Endothelial cell of umbilical vein (primary cell): ENCODE measurements around the gene TTC3. TPM values are rescaled to one million over a fixed set of nuclear protein-coding genes. Genes with fewer than 3 reads are reported as not detected.

Experiments
- BruUV-seq: library from RNA; stranded (reverse); fragments of 400-500 nt; replicated peaks from 2 replicates; lab custom pipeline; 2021; lab: Mats Ljungman, UMichigan
- CTCF ChIA-PET: fragments of 300-600, 350-600 bp; sonication (Branson Sonifier 250); formaldehyde crosslinking; loops from one replicate; lab custom pipeline; 2021; ENCODE audit warnings: antibody characterized with exemption, inconsistent platforms; lab: Charles Lee
- POLR2A ChIA-PET: fragments of 300-600, 350-600 bp; sonication (Branson Sonifier 250); formaldehyde crosslinking; loops from one replicate; lab custom pipeline; 2021; ENCODE audit warnings: antibody characterized with exemption, inconsistent platforms; lab: Charles Lee
- DNase-seq: peaks from one replicate; pipeline ENCODE4 v3.0.0-alpha.2; 2011; ENCODE audit warnings: low read depth, low spot score
- FAIRE-seq: peaks from 2 replicates; lab custom pipeline; 2011; peaks lifted over from hg19 to GRCh38; lab: Jason Lieb, UNC
- H2AFZ ChIP-seq: 2 replicates; pipeline ENCODE4 v1.6.0; 2012; ENCODE audit warnings: low read depth, low read length, control low read depth, inconsistent platforms
- H3K27ac ChIP-seq: 2 replicates; pipeline ENCODE4 v1.5.1; 2011; ENCODE audit warnings: low read depth, mild to moderate bottlenecking, control low read depth, low read length, moderate library complexity; ENCODE audit not compliant: insufficient read depth
- H3K27me3 ChIP-seq, 2 experiments: 2 replicates each; pipeline versions ENCODE4 v1.6.0 to v1.6.1; 2011; ENCODE audit warnings: low read length in 2 of 2, mixed read lengths in 1 of 2; ENCODE audit not compliant: control insufficient read depth in 2 of 2, insufficient read depth in 2 of 2
- H3K36me3 ChIP-seq, 2 experiments: 2 replicates in 1 of 2; 3 replicates in 1 of 2; pipeline ENCODE4 v1.5.1; 2011; ENCODE audit warnings: low read length in 2 of 2, mild to moderate bottlenecking in 1 of 2, moderate library complexity in 1 of 2; ENCODE audit not compliant: control insufficient read depth in 2 of 2, insufficient read depth in 2 of 2; ENCODE audit errors: extremely low read depth in 1 of 2
- H3K4me1 ChIP-seq: 3 replicates; pipeline ENCODE4 v1.5.1; 2011; ENCODE audit warnings: mild to moderate bottlenecking, low read length; ENCODE audit not compliant: control insufficient read depth, insufficient read depth; ENCODE audit errors: extremely low read depth
- H3K4me2 ChIP-seq: 2 replicates; pipeline ENCODE4 v1.6.1; 2011; ENCODE audit warnings: low read length, control low read depth, mixed read lengths; ENCODE audit not compliant: insufficient read depth
- H3K4me3 ChIP-seq, 3 experiments: fragments of 200-600 bp in 1 of 3; sonication (generic), shearing (Covaris generic) in 1 of 3; replicated peaks in 1 of 3; 2 replicates each; pipeline ENCODE4 v1.5.1; 2011 to 2016; ENCODE audit warnings: control low read depth in 3 of 3, low read length in 3 of 3, mild to moderate bottlenecking in 2 of 3, inconsistent platforms in 1 of 3, low read depth in 1 of 3, moderate library complexity in 1 of 3; ENCODE audit not compliant: insufficient read depth in 1 of 3
- H3K79me2 ChIP-seq: 2 replicates; pipeline ENCODE4 v1.6.0; 2012; ENCODE audit warnings: low read length, inconsistent platforms; ENCODE audit not compliant: control insufficient read depth, insufficient read depth
- H3K9ac ChIP-seq: replicated peaks from 2 replicates; pipeline ENCODE3; 2011; ENCODE audit warnings: low read length, control low read depth; ENCODE audit not compliant: insufficient read depth; ENCODE audit errors: extremely low read depth
- H3K9me1 ChIP-seq: replicated peaks from 3 replicates; pipeline ENCODE4 v1.6.0; 2011; ENCODE audit warnings: mild to moderate bottlenecking, low read length; ENCODE audit not compliant: control insufficient read depth, insufficient read depth; ENCODE audit errors: extremely low read depth
- H3K9me3 ChIP-seq: replicated peaks from 2 replicates; pipeline ENCODE4 v1.5.1; 2012; ENCODE audit warnings: low read length, inconsistent platforms; ENCODE audit not compliant: control insufficient read depth, insufficient read depth
- H4K20me1 ChIP-seq: replicated peaks from 2 replicates; pipeline ENCODE3; 2011; ENCODE audit warnings: mild to moderate bottlenecking, low read length; ENCODE audit not compliant: control insufficient read depth, insufficient read depth; ENCODE audit errors: extremely low read depth
- CTCF ChIP-seq, 2 donors: IDR thresholded peaks; 1 replicate in 1 of 2; 2 replicates in 1 of 2; pipeline ENCODE4 v1.5.1; 2011; ENCODE audit warnings: low read length in 2 of 2, mild to moderate bottlenecking in 2 of 2, moderate library complexity in 2 of 2, control low read depth in 1 of 2, inconsistent platforms in 1 of 2, low read depth in 1 of 2; ENCODE audit not compliant: insufficient read depth in 1 of 2; ENCODE audit errors: extremely low read depth in 1 of 2
- EZH2 ChIP-seq: IDR thresholded peaks from 2 replicates; pipeline ENCODE4 v1.6.1; 2012; ENCODE audit warnings: borderline replicate concordance, low read depth, mild to moderate bottlenecking, moderate library complexity, low read length, inconsistent platforms; ENCODE audit not compliant: severe bottlenecking
- FOS ChIP-seq: IDR thresholded peaks from 2 replicates; pipeline ENCODE4 v1.6.1; 2011; ENCODE audit warnings: mild to moderate bottlenecking, low read length, moderate library complexity, borderline replicate concordance; ENCODE audit not compliant: insufficient read depth
- GATA2 ChIP-seq: IDR thresholded peaks from 2 replicates; pipeline ENCODE4 v1.7.0; 2011; ENCODE audit warnings: low read depth, mild to moderate bottlenecking, moderate library complexity, mixed read lengths, low read length; ENCODE audit not compliant: insufficient read length, insufficient read depth
- JUN ChIP-seq: IDR thresholded peaks from 2 replicates; pipeline ENCODE4 v1.6.1; 2011; ENCODE audit warnings: borderline replicate concordance, low read depth; ENCODE audit not compliant: insufficient read length, insufficient read depth
- MAX ChIP-seq: IDR thresholded peaks from 2 replicates; pipeline ENCODE4 v1.6.1; 2011; ENCODE audit not compliant: insufficient read depth, insufficient read length
- MYC ChIP-seq: IDR thresholded peaks from one replicate; pipeline ENCODE4 v1.6.1; 2011; ENCODE audit warnings: mild to moderate bottlenecking, low read depth, low read length
- POLR2A ChIP-seq: IDR thresholded peaks from 2 replicates; pipeline ENCODE4 v1.6.1; 2012; ENCODE audit warnings: low read depth, mild to moderate bottlenecking, control low read depth, low read length
- POLR2AphosphoS5 ChIP-seq: IDR thresholded peaks from 2 replicates; pipeline ENCODE4 v1.6.1; 2012; ENCODE audit warnings: low read depth, mild to moderate bottlenecking, control low read depth, low read length, moderate library complexity; ENCODE audit not compliant: insufficient read depth
- dilution Hi-C: fragments of 300-500 bp; cut with MboI; formaldehyde crosslinking; loops from one replicate; pipeline ENCODE4 v1.15.0; 2019; ENCODE audit warnings: low sequenced_read_pairs; ENCODE audit not compliant: extremely low pct_ligation_motif_present
- intact Hi-C: fragments of 100-400 bp; cut with micrococcal nuclease; formaldehyde crosslinking; loops from one replicate; pipeline ENCODE4 v1.10.0; 2022
- polyA plus RNA-seq, 4 experiments: library from polyadenylated mRNA; depleted of rRNA in 3 of 4; stranded (reverse) in 3 of 4; unstranded in 1 of 4; fragments of >200 nt; gene quantifications; 2 replicates each; pipeline versions ENCODE4 v1.2.1 to v1.2.3, GENCODE V29; 2011 to 2012; ENCODE audit warnings: missing spikeins in 1 of 4
- total RNA-seq: library from RNA; stranded (reverse); gene quantifications from 2 replicates; pipeline ENCODE4 v1.2.3, GENCODE V29; 2021

Gene TTC3
- total and polyA plus RNA-seq, 2 donors (not counting 3 experiments of a cell fraction or from before 2014, with no cell fraction given): 26.2 to 113 TPM

GRCh38 chr21:37199057-37199924 lies 126.2 kb downstream of the TTC3 start:
- intact Hi-C loops: no loop called here
- dilution Hi-C loops: no loop called here
- peak; percentile 53 for DNase-seq
- Histone ChIP-seq H3K36me3 (peaks cover 8 to 22% of the 10 kb centered on the region in 2 experiments), H3K27me3 (no peaks in the 10 kb centered on the region), H3K27ac (peak overlapping the region; percentile 51), H2AFZ (no peak overlapping the region), H3K9ac (no peak overlapping the region), H3K4me2 (no peak overlapping the region), H3K4me1 (no peaks in the 10 kb centered on the region), H4K20me1 (no peaks in the 10 kb centered on the region), H3K79me2 (no peaks in the 10 kb centered on the region), H3K4me3 (no peak overlapping the region), H3K9me1 (no peaks in the 10 kb centered on the region), H3K9me3 (no peaks in the 10 kb centered on the region)
- no TSS peak for BruUV-seq
- ChIA-PET CTCF (interaction anchor here (0.6 kb wide), 1 partner anchor 171 kb away, joined by 3 read pairs; no protein-coding TSS in a partner anchor), POLR2A (no interaction called here)
- TF ChIP-seq CTCF (IDR thresholded peaks at IDR 0.05; ENCODE audit: extremely low read depth in 1 of 2, insufficient read depth in 1 of 2, low read depth in 1 of 2, low read length in 2 of 2): no peak
- no peak for TF ChIP-seq MYC
- TF ChIP-seq MAX: no peak
- TF ChIP-seq JUN: no peak
- TF ChIP-seq POLR2AphosphoS5: no peak
- no peak for TF ChIP-seq FOS
- TF ChIP-seq EZH2: no peak
- no peak for TF ChIP-seq GATA2
- no peak for TF ChIP-seq POLR2A
- no peak for FAIRE-seq
